Measurements from ENCODE around the gene PTPRS. TPM values are rescaled to one million over a fixed set of nuclear protein-coding genes. Genes with fewer than 3 reads are reported as not detected.
A peak's percentile ranks its signal among the peaks of the same experiment; 100 is the strongest.

The PTPRS gene
- polyA plus RNA-seq, 1 donor (not counting 4 experiments of a cell fraction or from before 2014, with no cell fraction given): 2.5 TPM

DNA sequence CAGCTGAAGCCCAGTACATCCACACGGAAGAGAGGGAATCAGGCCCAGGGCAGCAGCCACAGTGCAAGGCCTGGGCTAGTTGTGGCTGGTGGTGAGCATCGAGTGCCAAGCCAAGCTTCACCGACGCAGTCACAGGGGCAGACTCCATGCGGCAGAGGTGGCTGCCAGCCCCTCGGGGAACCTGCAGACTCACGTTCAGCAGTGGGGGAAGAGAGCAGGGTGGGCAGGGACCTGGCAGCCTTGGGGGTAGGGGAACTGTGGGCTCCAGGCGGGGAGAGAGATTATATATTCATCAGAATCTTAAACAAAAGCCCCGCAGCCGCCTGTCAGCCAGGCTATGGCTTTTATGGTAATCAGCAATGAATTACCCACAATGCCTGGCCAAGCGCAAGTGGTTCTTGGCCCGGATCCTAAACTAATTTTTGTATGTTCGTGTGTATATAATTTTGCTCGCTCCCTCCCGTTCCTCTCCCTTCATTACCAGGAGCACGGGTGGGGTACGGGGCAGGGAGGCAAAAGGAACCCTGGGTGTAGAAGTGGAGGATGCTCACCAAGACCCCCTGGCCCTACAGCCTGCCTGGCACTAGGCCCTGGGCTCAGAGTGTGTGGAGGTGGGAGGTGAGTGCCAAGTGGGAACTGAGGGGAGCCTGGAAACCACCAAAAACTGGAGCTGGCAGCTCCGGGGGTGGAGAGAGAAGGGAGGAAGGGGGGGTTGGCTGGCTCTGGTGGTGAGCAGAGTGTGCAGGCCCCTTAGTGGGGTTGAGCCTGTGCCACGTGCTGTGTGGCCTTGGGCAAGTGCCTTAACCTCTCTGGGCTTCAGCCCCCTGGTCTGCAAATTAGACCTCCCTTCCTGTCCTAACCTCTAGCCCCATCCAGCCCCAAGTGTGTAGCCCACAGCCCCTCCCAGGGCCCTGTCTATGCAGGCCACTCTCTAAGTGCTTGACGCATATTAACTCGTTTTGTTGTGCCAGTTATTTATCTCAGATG, 31.9 kb downstream of the PTPRS start:
- peak overlapping the region; percentile 85 for H2AFZ ChIP-seq (ENCODE audit: control insufficient read depth, low read length)

DNA sequence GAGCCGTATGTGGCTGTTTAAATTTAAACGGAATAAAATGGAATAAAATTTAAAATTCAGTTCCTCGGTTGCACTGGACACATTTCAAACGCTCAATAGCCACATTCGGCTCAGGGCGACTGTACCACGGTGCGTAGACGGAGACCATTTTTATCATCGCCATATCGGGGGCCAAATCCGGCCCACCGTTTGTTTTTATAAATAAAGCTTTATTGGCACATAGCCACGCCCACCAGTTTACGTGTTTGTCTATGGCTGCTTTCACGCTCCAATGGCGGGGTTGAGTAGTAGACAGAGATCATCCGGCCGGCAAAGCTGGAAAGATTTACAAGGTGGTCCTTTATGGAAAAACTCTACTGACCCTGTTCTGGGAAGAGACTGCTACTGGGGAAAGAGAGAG, 33.0 kb downstream of the PTPRS start:
- DNase-seq (ENCODE audit: low read depth, low spot score): no peak
- Histone ChIP-seq H3K27ac (ENCODE audit: control insufficient read depth, insufficient read depth, low read length) (no peak overlapping the region), H2AFZ (ENCODE audit: control insufficient read depth, low read length) (no peak overlapping the region), H3K4me3 (ENCODE audit: control insufficient read depth in 2 of 3, extremely low read depth in 1 of 3, insufficient read depth in 2 of 3, low read depth in 1 of 3, low read length in 3 of 3) (no peak overlapping the region), H3K4me2 (ENCODE audit: control insufficient read depth, extremely low read depth, insufficient read depth, low read depth, low read length) (no peak overlapping the region), H3K9ac (ENCODE audit: control insufficient read depth, extremely low read depth, insufficient read depth, low read length) (no peak overlapping the region), H3K9me1 (ENCODE audit: control insufficient read depth, extremely low read depth, insufficient read depth, low read length) (no peaks in the 10 kb centered on the region), H3K9me3 (ENCODE audit: control insufficient read depth, low read depth, low read length) (no peaks in the 10 kb centered on the region), H4K20me1 (ENCODE audit: control insufficient read depth, extremely low read depth, insufficient read depth, low read length) (no peaks in the 10 kb centered on the region), H3K36me3 (ENCODE audit: control insufficient read depth in 2 of 2, extremely low read depth in 1 of 2, insufficient read depth in 2 of 2, low read length in 2 of 2) (no peaks in the 10 kb centered on the region), H3K27me3 (ENCODE audit: control insufficient read depth, extremely low read depth, insufficient read depth, low read length) (no peaks in the 10 kb centered on the region), H3K79me2 (ENCODE audit: control insufficient read depth, insufficient read depth, low read length) (no peaks in the 10 kb centered on the region), H3K4me1 (ENCODE audit: control insufficient read depth, extremely low read depth, insufficient read depth, low read length) (peaks cover 8% of the 10 kb centered on the region)
- TF ChIP-seq, protein P1, sequence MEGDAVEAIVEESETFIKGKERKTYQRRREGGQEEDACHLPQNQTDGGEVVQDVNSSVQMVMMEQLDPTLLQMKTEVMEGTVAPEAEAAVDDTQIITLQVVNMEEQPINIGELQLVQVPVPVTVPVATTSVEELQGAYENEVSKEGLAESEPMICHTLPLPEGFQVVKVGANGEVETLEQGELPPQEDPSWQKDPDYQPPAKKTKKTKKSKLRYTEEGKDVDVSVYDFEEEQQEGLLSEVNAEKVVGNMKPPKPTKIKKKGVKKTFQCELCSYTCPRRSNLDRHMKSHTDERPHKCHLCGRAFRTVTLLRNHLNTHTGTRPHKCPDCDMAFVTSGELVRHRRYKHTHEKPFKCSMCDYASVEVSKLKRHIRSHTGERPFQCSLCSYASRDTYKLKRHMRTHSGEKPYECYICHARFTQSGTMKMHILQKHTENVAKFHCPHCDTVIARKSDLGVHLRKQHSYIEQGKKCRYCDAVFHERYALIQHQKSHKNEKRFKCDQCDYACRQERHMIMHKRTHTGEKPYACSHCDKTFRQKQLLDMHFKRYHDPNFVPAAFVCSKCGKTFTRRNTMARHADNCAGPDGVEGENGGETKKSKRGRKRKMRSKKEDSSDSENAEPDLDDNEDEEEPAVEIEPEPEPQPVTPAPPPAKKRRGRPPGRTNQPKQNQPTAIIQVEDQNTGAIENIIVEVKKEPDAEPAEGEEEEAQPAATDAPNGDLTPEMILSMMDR (optimal IDR thresholded peaks at IDR 0.05 in 1 of 3, IDR thresholded peaks at IDR 0.05 in 1 of 3, conservative IDR thresholded peaks at IDR 0.05 in 1 of 3; ENCODE audit: extremely low read depth in 1 of 3, insufficient read depth in 2 of 3, low read length in 3 of 3): no peak
- TF ChIP-seq EZH2 (IDR thresholded peaks at IDR 0.05; ENCODE audit: low read length): no peak
- dilution Hi-C loops (cut with MboI; ENCODE audit: extremely low pct_ligation_motif_present, low sequenced_read_pairs): no loop called here
- FAIRE-seq: no peak

More for the DNA sequence above, 31.9 kb downstream of the PTPRS start:
- peak; percentile 89 for DNase-seq (ENCODE audit: low read depth, low spot score)
- Histone ChIP-seq H3K36me3 (ENCODE audit: control insufficient read depth in 2 of 2, extremely low read depth in 1 of 2, insufficient read depth in 2 of 2, low read length in 2 of 2) (no peaks in the 10 kb centered on the region), H3K4me1 (ENCODE audit: control insufficient read depth, extremely low read depth, insufficient read depth, low read length) (peaks cover 8% of the 10 kb centered on the region), H4K20me1 (ENCODE audit: control insufficient read depth, extremely low read depth, insufficient read depth, low read length) (no peaks in the 10 kb centered on the region), H3K9me1 (ENCODE audit: control insufficient read depth, extremely low read depth, insufficient read depth, low read length) (no peaks in the 10 kb centered on the region), H3K4me2 (ENCODE audit: control insufficient read depth, extremely low read depth, insufficient read depth, low read depth, low read length) (peak overlapping the region; percentile 59), H3K4me3 (ENCODE audit: control insufficient read depth in 2 of 3, extremely low read depth in 1 of 3, insufficient read depth in 2 of 3, low read depth in 1 of 3, low read length in 3 of 3) (peak overlapping the region in 1 of 3 experiments; percentile 23), H3K9me3 (ENCODE audit: control insufficient read depth, low read depth, low read length) (no peaks in the 10 kb centered on the region), H3K9ac (ENCODE audit: control insufficient read depth, extremely low read depth, insufficient read depth, low read length) (peak overlapping the region; percentile 85), H3K27ac (ENCODE audit: control insufficient read depth, insufficient read depth, low read length) (peak overlapping the region; percentile 70), H3K79me2 (ENCODE audit: control insufficient read depth, insufficient read depth, low read length) (no peaks in the 10 kb centered on the region), H3K27me3 (ENCODE audit: control insufficient read depth, extremely low read depth, insufficient read depth, low read length) (no peaks in the 10 kb centered on the region)
- peak; percentile 49 for FAIRE-seq
- no peak for TF ChIP-seq EZH2 (IDR thresholded peaks at IDR 0.05; ENCODE audit: low read length)
- TF ChIP-seq, protein P1 (optimal IDR thresholded peaks at IDR 0.05 in 1 of 3, IDR thresholded peaks at IDR 0.05 in 1 of 3, conservative IDR thresholded peaks at IDR 0.05 in 1 of 3; ENCODE audit: extremely low read depth in 1 of 3, insufficient read depth in 2 of 3, low read length in 3 of 3): no peak
- dilution Hi-C loops (cut with MboI; ENCODE audit: extremely low pct_ligation_motif_present, low sequenced_read_pairs): no loop called here

Data from keratinocyte (primary cell).